Endodermal cell (in vitro differentiated cells): Measurements from ENCODE around the gene EDN2. TPM values are rescaled to one million over a fixed set of nuclear protein-coding genes. Genes with fewer than 3 reads are reported as not detected.

ENCODE experiments used
- DNase-seq: peaks from one replicate; pipeline ENCODE4 v3.0.0-alpha.2; 2017
- H3K27ac ChIP-seq: 2 replicates; pipeline ENCODE4 v1.5.1; 2013; ENCODE audit warnings: mild to moderate bottlenecking, low read depth, low read length, moderate library complexity
- H3K27me3 ChIP-seq: 2 replicates; pipeline ENCODE4 v1.6.1; 2013; ENCODE audit warnings: mild to moderate bottlenecking, low read length, moderate library complexity; ENCODE audit not compliant: insufficient read depth, control insufficient read depth, poor library complexity, severe bottlenecking
- H3K36me3 ChIP-seq: 2 replicates; pipeline ENCODE4 v1.7.0; 2013; ENCODE audit warnings: mild to moderate bottlenecking, low read length, moderate library complexity; ENCODE audit not compliant: control insufficient read depth, insufficient read depth
- H3K4me1 ChIP-seq: one replicate; pipeline ENCODE4 v1.7.0; 2013; ENCODE audit warnings: low read length; ENCODE audit not compliant: control insufficient read depth, insufficient read depth
- H3K4me3 ChIP-seq: 2 replicates; pipeline ENCODE4 v1.5.1; 2013; ENCODE audit warnings: mild to moderate bottlenecking, low read length, moderate library complexity
- H3K9ac ChIP-seq: 2 replicates; pipeline ENCODE4 v1.6.1; 2013; ENCODE audit warnings: mild to moderate bottlenecking, low read length, moderate library complexity; ENCODE audit not compliant: poor library complexity, severe bottlenecking; ENCODE audit errors: extremely low read depth
- H3K9me3 ChIP-seq: 2 replicates; pipeline ENCODE4 v1.6.1; 2013; ENCODE audit warnings: mild to moderate bottlenecking, low read length, moderate library complexity; ENCODE audit not compliant: control insufficient read depth
- H3K27ac Mint-ChIP-seq: 2 replicates; pipeline ENCODE4 v1.8.0; 2020; ENCODE audit warnings: mixed read lengths
- H3K27me3 Mint-ChIP-seq: 2 replicates; pipeline ENCODE4 v1.8.0; 2021; ENCODE audit warnings: mild to moderate bottlenecking, mixed read lengths; ENCODE audit not compliant: insufficient read depth
- H3K36me3 Mint-ChIP-seq: 2 replicates; pipeline ENCODE4 v1.8.0; 2020; ENCODE audit warnings: low read depth, mixed read lengths
- H3K4me1 Mint-ChIP-seq: 2 replicates; pipeline ENCODE4 v1.8.0; 2020; ENCODE audit warnings: mixed read lengths
- H3K4me3 Mint-ChIP-seq: 2 replicates; pipeline ENCODE4 v1.8.0; 2020; ENCODE audit warnings: mild to moderate bottlenecking, moderate library complexity, mixed read lengths
- H3K9me3 Mint-ChIP-seq: 2 replicates; pipeline ENCODE4 v1.8.0; 2020; ENCODE audit warnings: mild to moderate bottlenecking, mixed read lengths
- WGBS, 2 experiments: methylation state at CpG; one replicate each; pipeline versions ENCODE4 v1.1.5 to v1.1.7; 2013; ENCODE audit warnings: missing lambda C conversion rate in 2 of 2, mixed read lengths in 1 of 2; ENCODE audit not compliant: insufficient coverage in 1 of 2, insufficient read length in 1 of 2; 5-methylcytosine and 5-hydroxymethylcytosine counted together
- total RNA-seq, 2 donors: library from RNA; stranded (reverse); fragmentation: NEBNext Ultra II Directional in 1 of 2; extraction: Animal tissue kit (Norgen Biotek cat#: 25700) in 1 of 2; gene quantifications; 2 replicates in 1 of 2; 3 replicates in 1 of 2; pipeline ENCODE4 v1.2.1, GENCODE V29; 2021
- TF ChIP-seq, protein P1 (sequence below): fragments of 200-600 bp; sonication (generic); conservative IDR thresholded peaks from 2 replicates; pipeline ENCODE4 v1.5.0; 2021; ENCODE audit warnings: antibody characterized with exemption, mild to moderate bottlenecking

The EDN2 gene
- total RNA-seq, 2 donors from 2014 or later = not detected

DNA sequence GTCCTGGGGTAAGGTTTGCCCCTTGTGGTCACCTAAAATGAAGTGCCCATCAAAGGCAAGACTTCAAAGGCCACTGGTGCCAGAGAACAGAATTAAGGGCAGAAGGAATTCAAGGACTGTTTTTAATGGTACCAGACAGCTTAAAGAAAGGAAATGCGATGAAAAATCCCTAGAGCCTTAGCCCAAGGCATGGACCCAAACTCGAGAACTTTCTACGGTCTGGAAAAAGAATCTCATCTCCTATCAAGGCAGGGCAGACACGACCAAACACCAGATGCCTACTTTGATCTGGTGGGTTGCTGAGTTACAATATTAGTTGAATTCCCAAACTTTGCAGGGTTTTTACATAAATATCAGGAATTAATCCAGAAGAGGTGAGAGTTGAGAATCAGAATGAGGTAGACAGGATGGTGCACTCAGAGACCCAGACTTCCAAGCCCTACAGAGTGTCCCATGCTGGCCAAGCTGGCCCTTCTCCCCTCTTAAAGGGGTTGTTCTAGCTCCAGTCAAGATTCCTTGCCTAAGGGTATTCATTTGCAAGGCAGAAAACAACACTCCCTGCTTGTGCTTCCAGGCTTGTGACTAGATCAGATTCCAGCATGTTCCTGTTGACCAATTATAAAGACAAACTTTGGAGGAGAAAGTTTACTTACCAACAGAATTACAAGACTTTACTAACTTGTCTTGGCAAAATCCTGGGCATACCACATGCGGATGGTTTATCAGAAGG is 48.0 kb downstream of the EDN2 start:
- Mint-ChIP-seq H3K36me3 (no peaks in the 10 kb centered on the region), H3K27ac (peak overlapping the region; percentile 71), H3K4me3 (no peak overlapping the region), H3K9me3 (no peaks in the 10 kb centered on the region), H3K4me1 (peaks cover 12% of the 10 kb centered on the region), H3K27me3 (peaks cover 14% of the 10 kb centered on the region)
- H3K27me3 ChIP-seq = no peaks in the 10 kb centered on the region
- TF ChIP-seq, protein P1, sequence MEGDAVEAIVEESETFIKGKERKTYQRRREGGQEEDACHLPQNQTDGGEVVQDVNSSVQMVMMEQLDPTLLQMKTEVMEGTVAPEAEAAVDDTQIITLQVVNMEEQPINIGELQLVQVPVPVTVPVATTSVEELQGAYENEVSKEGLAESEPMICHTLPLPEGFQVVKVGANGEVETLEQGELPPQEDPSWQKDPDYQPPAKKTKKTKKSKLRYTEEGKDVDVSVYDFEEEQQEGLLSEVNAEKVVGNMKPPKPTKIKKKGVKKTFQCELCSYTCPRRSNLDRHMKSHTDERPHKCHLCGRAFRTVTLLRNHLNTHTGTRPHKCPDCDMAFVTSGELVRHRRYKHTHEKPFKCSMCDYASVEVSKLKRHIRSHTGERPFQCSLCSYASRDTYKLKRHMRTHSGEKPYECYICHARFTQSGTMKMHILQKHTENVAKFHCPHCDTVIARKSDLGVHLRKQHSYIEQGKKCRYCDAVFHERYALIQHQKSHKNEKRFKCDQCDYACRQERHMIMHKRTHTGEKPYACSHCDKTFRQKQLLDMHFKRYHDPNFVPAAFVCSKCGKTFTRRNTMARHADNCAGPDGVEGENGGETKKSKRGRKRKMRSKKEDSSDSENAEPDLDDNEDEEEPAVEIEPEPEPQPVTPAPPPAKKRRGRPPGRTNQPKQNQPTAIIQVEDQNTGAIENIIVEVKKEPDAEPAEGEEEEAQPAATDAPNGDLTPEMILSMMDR = peak; percentile 17
- no peak overlapping the region for H3K9ac ChIP-seq
- peaks cover 4% of the 10 kb centered on the region for H3K4me1 ChIP-seq
- peak overlapping the region; percentile 69 for H3K27ac ChIP-seq
- H3K36me3 ChIP-seq = no peaks in the 10 kb centered on the region
- no peak for DNase-seq
- 83 to 95% methylated on average over 3 to 5 of the region's 5 CpGs for WGBS, 2 experiments
- no peaks in the 10 kb centered on the region for H3K9me3 ChIP-seq
- H3K4me3 ChIP-seq = no peak overlapping the region

DNA sequence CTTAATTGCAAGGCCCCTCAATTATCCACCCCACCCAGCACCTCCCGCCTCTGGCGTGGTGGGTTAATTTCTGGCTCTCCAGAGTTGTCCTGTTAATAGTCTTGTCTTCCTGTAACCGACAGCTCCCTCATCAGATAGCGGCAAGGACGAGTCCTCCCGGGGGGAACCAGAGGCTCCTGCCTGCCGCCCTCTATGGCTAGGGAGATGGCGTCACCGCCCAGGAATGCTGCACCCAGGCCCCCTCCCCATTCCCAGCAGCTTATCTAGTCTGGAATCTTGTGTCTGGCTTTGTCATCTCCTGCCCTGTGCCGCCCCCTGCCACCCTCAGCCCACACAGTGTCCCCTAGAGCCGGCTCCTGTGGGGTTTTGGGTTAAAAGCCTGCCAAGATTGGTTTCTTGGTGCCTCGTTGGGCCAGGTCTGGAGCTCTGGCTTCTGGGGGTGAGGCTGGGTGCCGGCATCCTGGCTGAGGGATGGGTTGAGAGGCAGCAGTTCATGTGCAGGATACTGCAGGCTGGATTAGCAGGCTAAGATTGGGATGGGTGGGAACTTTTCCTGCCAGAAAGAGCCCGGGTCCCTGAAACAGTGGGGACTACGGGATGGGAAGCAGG is 48.8 kb downstream of the EDN2 start:
- H3K9ac ChIP-seq = no peak overlapping the region
- peaks cover 14% of the 10 kb centered on the region for H3K27me3 Mint-ChIP-seq
- H3K9me3 Mint-ChIP-seq = no peaks in the 10 kb centered on the region
- DNase-seq = peak; percentile 94
- no peaks in the 10 kb centered on the region for H3K27me3 ChIP-seq
- peak overlapping the region; percentile 69 for H3K27ac ChIP-seq
- 30 to 53% methylated on average over 8 to 15 of the region's 15 CpGs for WGBS, 2 experiments
- peaks cover 4% of the 10 kb centered on the region for H3K4me1 ChIP-seq
- H3K27ac Mint-ChIP-seq = peak overlapping the region; percentile 71
- H3K4me1 Mint-ChIP-seq = peaks cover 12% of the 10 kb centered on the region
- no peak overlapping the region for H3K4me3 ChIP-seq
- H3K9me3 ChIP-seq = no peaks in the 10 kb centered on the region
- no peaks in the 10 kb centered on the region for H3K36me3 ChIP-seq
- TF ChIP-seq, protein P1 = no peak
- H3K36me3 Mint-ChIP-seq = no peaks in the 10 kb centered on the region
- H3K4me3 Mint-ChIP-seq = no peak overlapping the region

DNA sequence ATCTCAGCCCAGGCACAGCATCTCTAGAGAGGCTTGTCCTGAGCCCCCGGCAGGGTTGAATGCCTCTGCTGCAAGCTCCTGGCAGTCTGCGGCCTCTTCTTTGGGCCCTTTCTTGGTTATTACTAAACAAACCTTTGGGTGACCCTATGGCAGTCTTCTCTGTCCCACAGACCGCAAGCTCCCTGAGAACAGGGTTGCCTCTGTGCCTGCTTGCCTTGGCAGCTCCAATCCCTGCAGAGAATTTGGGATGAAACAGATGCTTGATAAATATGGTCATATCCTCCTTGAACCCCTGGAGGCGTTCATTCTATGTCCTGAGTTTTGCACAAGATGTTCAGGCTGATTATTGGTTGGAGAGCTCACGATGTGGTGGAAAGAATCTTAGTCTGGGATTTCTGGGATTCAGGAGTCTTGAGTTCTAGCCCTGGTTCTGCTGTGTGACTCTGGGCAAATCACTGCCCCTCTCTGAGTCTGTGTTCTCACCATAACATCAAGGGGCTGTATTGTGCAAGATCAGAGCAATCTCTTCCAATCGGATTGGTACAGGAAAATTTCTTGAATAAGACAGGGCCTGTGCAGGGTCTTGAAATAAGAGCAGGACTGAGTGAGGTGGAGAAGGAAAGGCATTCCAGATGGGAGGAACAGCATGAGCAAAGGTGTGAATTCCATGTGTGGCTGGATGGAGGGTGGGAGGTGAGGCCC is 49.6 kb downstream of the EDN2 start:
- H3K27ac ChIP-seq = no peak overlapping the region
- no peak overlapping the region for H3K9ac ChIP-seq

More for the DNA sequence above, 49.6 kb downstream of the EDN2 start:
- Histone ChIP-seq H3K4me3 (no peak overlapping the region), H3K36me3 (no peaks in the 10 kb centered on the region), H3K27me3 (no peaks in the 10 kb centered on the region), H3K9me3 (no peaks in the 10 kb centered on the region), H3K4me1 (peaks cover 4% of the 10 kb centered on the region)
- H3K4me3 Mint-ChIP-seq = no peak overlapping the region
- TF ChIP-seq, protein P1 = no peak
- DNase-seq = no peak
- no peaks in the 10 kb centered on the region for H3K9me3 Mint-ChIP-seq
- WGBS, 2 experiments = 82 to 88% methylated on average over 6 of the region's 6 CpGs
- peaks cover 16% of the 10 kb centered on the region for H3K27me3 Mint-ChIP-seq
- peaks cover 12% of the 10 kb centered on the region for H3K4me1 Mint-ChIP-seq
- no peaks in the 10 kb centered on the region for H3K36me3 Mint-ChIP-seq
- H3K27ac Mint-ChIP-seq = peak overlapping the region; percentile 66
